ENCODE measurements around the gene BPIFA3.
"Not testable (repeated sequence)": the region's sequence is repeated elsewhere in the genome, so short reads cannot be mapped to it uniquely, and the experiment has no call there.

Gene BPIFA3

DNA sequence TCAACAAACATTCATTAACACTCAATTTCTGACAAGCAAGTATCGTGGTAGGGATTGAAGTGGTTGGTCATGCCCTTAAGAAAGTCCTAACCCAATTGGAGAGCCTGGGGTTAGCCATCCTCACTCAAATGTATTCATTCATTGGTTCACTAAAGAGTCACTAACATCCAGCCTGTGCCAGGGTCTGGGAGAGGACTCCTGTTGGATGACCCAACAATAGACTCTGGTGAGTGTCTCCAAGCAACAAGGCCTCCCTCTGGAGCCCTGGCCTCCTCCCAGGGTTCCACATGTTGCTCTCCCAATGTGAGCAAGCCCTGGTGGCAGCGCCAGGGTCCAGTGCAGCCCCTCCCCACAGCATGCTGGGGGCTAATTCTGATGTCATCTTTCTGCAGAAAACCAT lies at the start of gene BPIFA3:
TSS of gene BPIFA3 (plus strand) at position 301 of the 400 bp plus-strand sequence. CDS start 185 bp downstream, outside the sequence.
- Mint-ChIP-seq H3K36me3 (ENCODE audit: low read depth) (no peaks in the 10 kb centered on the region), H3K4me3 (no peak within 1 kb of the TSS), H3K27me3 (peaks cover 34% of the 10 kb centered on the region), H3K4me1 (ENCODE audit: low read depth) (no peaks in the 10 kb centered on the region), H3K9me3 (no peaks in the 10 kb centered on the region), H3K27ac (no peak within 1 kb of the TSS)

GRCh38 chr20:33167859-33168258 lies 49.3 kb upstream of the BPIFA3 start, which contains the start of gene BPIFA2:
TSS of gene BPIFA2 (plus strand) at chr20:33168159. CDS start at chr20:33169146, 987 bp downstream.
- Mint-ChIP-seq H3K9me3 (peaks cover 8% of the 10 kb centered on the region), H3K4me1 (ENCODE audit: low read depth) (no peaks in the 10 kb centered on the region), H3K27me3 (peaks cover 5% of the 10 kb centered on the region), H3K4me3 (no peak within 1 kb of the TSS), H3K27ac (no peak within 1 kb of the TSS), H3K36me3 (ENCODE audit: low read depth) (no peaks in the 10 kb centered on the region)

DNA sequence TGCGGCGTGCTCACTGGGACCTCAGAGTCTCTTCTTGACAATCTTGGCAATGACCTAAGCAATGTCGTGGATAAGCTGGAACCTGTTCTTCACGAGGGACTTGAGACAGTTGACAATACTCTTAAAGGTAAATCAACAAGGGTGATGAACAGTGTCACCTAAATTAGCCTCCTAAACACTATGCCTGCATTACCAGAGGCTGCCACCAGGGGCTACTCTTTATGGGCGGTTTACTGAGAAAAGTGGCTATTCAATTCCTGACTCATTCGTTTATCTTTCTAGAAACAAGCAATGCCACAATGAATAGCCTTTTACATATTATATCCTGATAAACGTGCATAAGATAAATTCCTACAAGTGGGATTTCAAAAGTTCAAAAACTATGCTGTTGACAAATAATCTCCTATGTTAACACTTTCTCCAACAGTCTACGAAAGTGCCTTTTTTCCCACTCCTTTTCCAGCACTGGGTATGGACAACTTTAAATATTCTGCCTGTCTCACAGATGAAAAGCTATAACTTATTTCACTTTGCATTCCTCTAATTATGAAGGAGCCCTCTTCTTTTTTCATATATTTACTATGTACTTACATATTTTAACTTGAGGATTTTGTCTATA lies 47.9 kb upstream of the BPIFA3 start:
- no peak overlapping the region for H3K27ac Mint-ChIP-seq
- H3K27me3 Mint-ChIP-seq: peaks cover 5% of the 10 kb centered on the region
- no peaks in the 10 kb centered on the region for H3K36me3 Mint-ChIP-seq (ENCODE audit: low read depth)
- H3K4me3 Mint-ChIP-seq: no peak overlapping the region
- peaks cover 8% of the 10 kb centered on the region for H3K9me3 Mint-ChIP-seq
- H3K4me1 Mint-ChIP-seq (ENCODE audit: low read depth): no peaks in the 10 kb centered on the region

DNA sequence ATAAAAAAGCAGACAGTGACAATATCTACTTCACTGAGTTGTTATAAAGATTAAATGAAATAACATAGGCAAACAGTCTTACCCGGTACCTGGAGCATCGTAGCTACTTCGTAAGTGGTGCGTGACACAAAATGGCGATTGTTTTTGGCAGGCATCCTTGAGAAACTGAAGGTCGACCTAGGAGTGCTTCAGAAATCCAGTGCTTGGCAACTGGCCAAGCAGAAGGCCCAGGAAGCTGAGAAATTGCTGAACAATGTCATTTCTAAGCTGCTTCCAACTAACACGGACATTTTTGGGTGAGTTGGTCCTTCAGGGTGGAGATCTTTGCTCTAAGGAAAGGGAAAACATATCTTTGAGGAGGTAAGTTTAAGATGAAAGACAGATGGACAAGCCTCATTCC lies 44.4 kb upstream of the BPIFA3 start:
- Mint-ChIP-seq H3K4me1 (ENCODE audit: low read depth) (no peaks in the 10 kb centered on the region), H3K27me3 (no peaks in the 10 kb centered on the region), H3K27ac (no peak overlapping the region), H3K4me3 (no peak overlapping the region), H3K36me3 (ENCODE audit: low read depth) (no peaks in the 10 kb centered on the region), H3K9me3 (peaks cover 8% of the 10 kb centered on the region)

- H3K36me3 Mint-ChIP-seq (ENCODE audit: low read depth): no peaks in the 10 kb centered on the region
- H3K9me3 Mint-ChIP-seq: no peaks in the 10 kb centered on the region
- no peaks in the 10 kb centered on the region for H3K4me1 Mint-ChIP-seq (ENCODE audit: low read depth)
- no peak overlapping the region for H3K27ac Mint-ChIP-seq
- no peaks in the 10 kb centered on the region for H3K27me3 Mint-ChIP-seq
- no peak overlapping the region for H3K4me3 Mint-ChIP-seq
These were observed 42.0 kb upstream of the BPIFA3 start for GRCh38 chr20:33175123-33175522.

DNA sequence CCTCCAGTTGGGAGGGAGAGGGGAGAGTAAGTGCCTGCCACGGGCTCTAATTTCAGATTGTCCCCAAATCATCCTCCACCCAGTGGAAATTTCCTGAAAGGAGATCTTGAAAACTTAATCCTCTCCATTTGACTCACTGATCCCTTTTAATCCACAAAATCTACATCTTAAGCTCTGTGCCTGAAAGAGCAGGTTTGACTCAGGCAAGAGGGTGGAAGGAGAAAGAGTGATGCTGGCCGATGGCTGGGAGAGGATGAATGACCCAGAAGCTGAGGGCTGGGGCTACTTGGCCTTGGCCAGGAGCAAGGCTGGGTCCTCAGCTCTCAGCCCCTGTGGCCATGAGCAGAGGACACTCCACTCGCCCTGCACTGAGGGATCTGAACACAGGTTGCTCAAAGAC lies 41.1 kb upstream of the BPIFA3 start:
- Mint-ChIP-seq H3K27me3 (no peaks in the 10 kb centered on the region), H3K27ac (no peak overlapping the region), H3K36me3 (ENCODE audit: low read depth) (no peaks in the 10 kb centered on the region), H3K4me3 (no peak overlapping the region), H3K4me1 (ENCODE audit: low read depth) (no peaks in the 10 kb centered on the region), H3K9me3 (no peaks in the 10 kb centered on the region)

DNA sequence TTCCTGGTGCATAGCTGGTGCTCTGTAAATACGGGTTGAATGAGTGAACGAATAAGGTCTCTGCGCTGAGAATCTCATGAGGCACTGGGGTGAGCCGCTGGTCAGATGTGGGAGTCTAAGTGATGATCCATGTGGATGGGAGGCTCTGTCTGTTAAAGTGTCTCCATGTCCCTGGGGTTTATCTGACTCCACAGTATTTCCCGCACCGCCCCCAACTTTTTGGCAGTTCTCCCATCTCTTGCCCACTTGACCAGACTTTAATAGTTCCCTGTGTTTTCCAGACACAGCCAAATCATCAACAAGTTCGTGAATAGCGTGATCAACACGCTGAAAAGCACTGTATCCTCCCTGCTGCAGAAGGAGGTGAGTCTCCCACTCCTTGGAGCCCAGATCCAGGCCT lies 39.3 kb upstream of the BPIFA3 start:
- Mint-ChIP-seq H3K9me3 (no peaks in the 10 kb centered on the region), H3K4me3 (no peak overlapping the region), H3K27me3 (no peaks in the 10 kb centered on the region), H3K27ac (no peak overlapping the region), H3K4me1 (ENCODE audit: low read depth) (no peaks in the 10 kb centered on the region), H3K36me3 (ENCODE audit: low read depth) (no peaks in the 10 kb centered on the region)

DNA sequence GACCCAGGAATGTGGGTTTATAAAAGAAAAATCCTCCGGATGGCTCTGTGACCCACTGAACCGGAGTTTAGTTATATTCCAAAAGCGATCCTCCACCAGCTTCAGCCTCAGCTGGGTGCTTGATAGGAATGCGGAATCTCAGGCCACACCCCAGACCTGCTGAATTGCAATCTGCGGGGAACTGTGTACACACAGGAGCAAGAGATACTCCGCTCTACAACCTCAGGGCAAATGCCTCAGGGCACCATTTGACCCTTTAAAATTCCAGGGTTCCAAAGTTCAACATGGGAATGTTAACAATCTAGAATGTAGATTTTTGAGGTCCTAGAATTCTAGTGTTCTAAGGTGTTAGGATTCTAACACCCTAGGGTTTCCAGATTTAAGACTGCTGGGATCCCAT lies 38.4 kb upstream of the BPIFA3 start:
- Mint-ChIP-seq H3K27me3 (no peaks in the 10 kb centered on the region), H3K27ac (no peak overlapping the region), H3K4me3 (no peak overlapping the region), H3K9me3 (no peaks in the 10 kb centered on the region), H3K36me3 (ENCODE audit: low read depth) (no peaks in the 10 kb centered on the region), H3K4me1 (ENCODE audit: low read depth) (no peaks in the 10 kb centered on the region)

GRCh38 chr20:33180169-33180568 lies 37.0 kb upstream of the BPIFA3 start:
- Mint-ChIP-seq H3K27me3 (no peaks in the 10 kb centered on the region), H3K4me3 (no peak overlapping the region), H3K36me3 (ENCODE audit: low read depth) (no peaks in the 10 kb centered on the region), H3K27ac (no peak overlapping the region), H3K9me3 (no peaks in the 10 kb centered on the region), H3K4me1 (ENCODE audit: low read depth) (no peaks in the 10 kb centered on the region)

- Mint-ChIP-seq H3K27me3 (no peaks in the 10 kb centered on the region), H3K36me3 (ENCODE audit: low read depth) (no peaks in the 10 kb centered on the region), H3K4me1 (ENCODE audit: low read depth) (no peaks in the 10 kb centered on the region), H3K4me3 (no peak overlapping the region), H3K9me3 (no peaks in the 10 kb centered on the region), H3K27ac (no peak overlapping the region)
These were observed 35.6 kb upstream of the BPIFA3 start for GRCh38 chr20:33181482-33182093.

DNA sequence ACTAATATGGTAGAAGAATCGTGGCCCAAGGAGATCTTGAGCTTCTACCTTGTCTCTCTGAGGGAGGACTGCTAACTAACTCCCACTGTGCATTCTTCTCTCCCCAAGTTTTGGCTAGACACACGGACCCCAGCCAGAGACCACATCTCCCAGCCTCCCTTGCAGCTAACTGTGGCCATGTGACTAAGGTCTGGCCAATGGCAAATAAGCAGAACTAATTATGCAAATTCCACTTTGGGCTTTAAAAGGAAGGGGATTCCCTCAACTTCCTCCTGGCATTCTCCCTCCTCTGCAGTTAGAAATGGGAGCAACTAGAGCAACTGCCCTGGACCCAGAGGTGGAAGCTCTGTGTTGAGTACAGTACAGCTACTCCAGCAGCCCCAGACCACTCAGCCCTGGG lies 33.8 kb upstream of the BPIFA3 start:
- no peak overlapping the region for H3K4me3 Mint-ChIP-seq
- H3K4me1 Mint-ChIP-seq (ENCODE audit: low read depth): no peaks in the 10 kb centered on the region
- H3K36me3 Mint-ChIP-seq (ENCODE audit: low read depth): no peaks in the 10 kb centered on the region
- no peaks in the 10 kb centered on the region for H3K27me3 Mint-ChIP-seq
- no peaks in the 10 kb centered on the region for H3K9me3 Mint-ChIP-seq
- H3K27ac Mint-ChIP-seq: no peak overlapping the region

DNA sequence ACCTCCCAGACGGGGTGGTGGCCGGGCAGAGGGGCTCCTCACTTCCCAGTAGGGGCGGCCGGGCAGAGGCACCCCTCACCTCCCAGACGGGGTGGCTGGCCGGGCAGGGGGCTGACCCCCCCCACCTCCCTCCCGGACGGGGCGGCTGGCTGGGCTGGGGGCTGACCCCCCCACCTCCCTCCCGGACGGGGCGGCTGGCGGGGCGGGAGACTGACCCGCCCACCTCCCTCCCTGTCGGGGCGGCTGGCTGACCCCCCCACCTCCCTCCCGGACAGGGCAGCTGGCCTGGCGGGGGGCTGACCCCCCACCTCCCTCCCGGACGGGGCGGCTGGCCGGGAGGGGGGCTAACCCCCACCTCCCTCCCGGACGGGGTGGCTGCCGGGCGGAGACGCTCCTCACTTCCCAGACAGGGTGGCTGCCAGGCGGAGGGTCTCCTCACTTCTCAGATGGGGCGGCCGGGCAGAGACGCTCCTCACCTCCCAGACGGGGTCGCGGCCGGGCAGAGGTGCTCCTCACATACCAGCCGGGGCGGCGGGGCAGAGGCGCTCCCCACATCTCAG lies 32.0 kb upstream of the BPIFA3 start:
- H3K4me1 Mint-ChIP-seq (ENCODE audit: low read depth); H3K27ac Mint-ChIP-seq; H3K27me3 Mint-ChIP-seq; H3K4me3 Mint-ChIP-seq; H3K36me3 Mint-ChIP-seq (ENCODE audit: low read depth); H3K9me3 Mint-ChIP-seq: not testable (repeated sequence)

- Mint-ChIP-seq H3K27me3 (peaks cover 9% of the 10 kb centered on the region), H3K9me3 (no peaks in the 10 kb centered on the region)
These were observed 29.7 kb upstream of the BPIFA3 start for GRCh38 chr20:33187491-33187890.

DNA sequence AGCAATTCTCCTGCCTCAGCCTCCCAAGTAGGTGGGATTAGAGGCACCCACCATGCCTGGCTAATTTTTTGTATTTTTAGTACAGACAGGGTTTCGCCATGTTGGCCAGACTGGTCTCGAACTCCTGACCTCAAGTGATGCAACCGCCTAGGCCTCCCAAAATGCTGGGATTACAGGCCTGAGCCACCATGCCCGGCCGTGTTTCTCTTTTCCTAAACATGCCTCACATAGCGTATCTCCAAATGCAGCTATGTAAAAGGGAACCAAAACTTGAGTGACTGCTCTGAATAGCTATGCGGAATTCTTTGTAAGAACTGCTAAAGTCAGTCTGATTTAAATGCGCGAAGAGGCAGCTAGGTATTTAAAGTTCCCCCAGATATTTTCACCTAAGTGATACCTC lies 28.7 kb upstream of the BPIFA3 start:
- Mint-ChIP-seq H3K36me3 (ENCODE audit: low read depth) (no peaks in the 10 kb centered on the region), H3K4me3 (no peak overlapping the region), H3K27me3 (peaks cover 9% of the 10 kb centered on the region)

More at GRCh38 chr20:33187491-33187890, 29.7 kb upstream of the BPIFA3 start:
- H3K36me3 Mint-ChIP-seq (ENCODE audit: low read depth): no peaks in the 10 kb centered on the region
- H3K4me1 Mint-ChIP-seq (ENCODE audit: low read depth): no peaks in the 10 kb centered on the region
- H3K4me3 Mint-ChIP-seq: no peak overlapping the region
- H3K27ac Mint-ChIP-seq: no peak overlapping the region

GRCh38 chr20:33191484-33191883 lies 25.7 kb upstream of the BPIFA3 start:
- Mint-ChIP-seq H3K27ac (no peak overlapping the region), H3K4me3 (no peak overlapping the region), H3K4me1 (ENCODE audit: low read depth) (no peaks in the 10 kb centered on the region)

More for the DNA sequence above, 28.7 kb upstream of the BPIFA3 start:
- H3K4me1 Mint-ChIP-seq (ENCODE audit: low read depth): no peaks in the 10 kb centered on the region
- no peaks in the 10 kb centered on the region for H3K9me3 Mint-ChIP-seq
- H3K27ac Mint-ChIP-seq: no peak overlapping the region

GRCh38 chr20:33191955-33192354 lies 25.2 kb upstream of the BPIFA3 start:
- H3K4me1 Mint-ChIP-seq (ENCODE audit: low read depth): no peaks in the 10 kb centered on the region
- H3K27me3 Mint-ChIP-seq: peaks cover 9% of the 10 kb centered on the region
- H3K4me3 Mint-ChIP-seq: no peak overlapping the region
- no peaks in the 10 kb centered on the region for H3K9me3 Mint-ChIP-seq
- H3K36me3 Mint-ChIP-seq (ENCODE audit: low read depth): no peaks in the 10 kb centered on the region
- no peak overlapping the region for H3K27ac Mint-ChIP-seq

More at GRCh38 chr20:33191484-33191883, 25.7 kb upstream of the BPIFA3 start:
- H3K36me3 Mint-ChIP-seq (ENCODE audit: low read depth): no peaks in the 10 kb centered on the region
- no peaks in the 10 kb centered on the region for H3K9me3 Mint-ChIP-seq
- H3K27me3 Mint-ChIP-seq: peaks cover 9% of the 10 kb centered on the region
